SK-N-SH treated with all-trans-retinoic acid at 6 μM for 48 hours (cell line): ENCODE data around the gene LY9.

Experiments
- GLIS3 ChIP-seq: fragments of 250-450 bp; sonication (Bioruptor Pico); IDR thresholded peaks from 2 replicates; pipeline ENCODE4 v1.5.0; 2020; ENCODE audit warnings: mild to moderate bottlenecking, moderate library complexity
- TF ChIP-seq, protein P1 (sequence below): fragments of 250-450 bp; sonication (Bioruptor Pico); IDR thresholded peaks from 2 replicates; pipeline ENCODE4 v1.5.1; 2020; ENCODE audit warnings: low read depth, mild to moderate bottlenecking, moderate library complexity
- TF ChIP-seq, protein P2 (sequence below): fragments of 250-450 bp; sonication (Bioruptor Pico); IDR thresholded peaks from 2 replicates; pipeline ENCODE4 v1.8.0; 2020; ENCODE audit warnings: mild to moderate bottlenecking, moderate library complexity, borderline replicate concordance
- TF ChIP-seq, protein P3 (sequence below): fragments of 250-450 bp; sonication (Bioruptor Pico); IDR thresholded peaks from 2 replicates; pipeline ENCODE4 v1.5.0; 2020; ENCODE audit warnings: mild to moderate bottlenecking, moderate library complexity

DNA sequence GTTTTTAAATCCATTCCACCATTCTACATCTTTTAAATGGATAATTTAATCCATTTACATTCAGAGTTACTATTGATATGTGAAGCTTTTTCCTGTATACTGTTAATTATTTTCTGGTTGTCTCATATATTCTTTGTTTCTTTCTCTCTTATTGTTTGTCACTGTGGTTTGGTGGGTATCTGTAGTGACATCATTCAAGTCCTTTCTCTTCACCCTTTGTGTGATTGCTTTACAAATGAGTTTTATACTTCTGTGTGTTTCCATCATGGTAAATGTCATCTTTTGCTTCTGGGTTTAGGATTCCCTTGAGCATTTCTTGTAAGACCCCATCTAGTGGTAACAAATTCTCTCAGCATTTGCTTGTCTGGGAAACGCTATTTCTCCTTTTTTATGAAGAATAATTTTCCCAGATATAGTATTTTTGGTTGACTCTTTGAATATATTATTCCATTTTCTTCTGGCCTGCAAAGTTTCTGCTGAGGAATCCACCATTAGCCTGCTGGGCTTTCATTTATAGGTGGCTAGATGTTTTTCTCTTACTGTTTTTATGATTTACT is 10.2 kb downstream of the LY9 start:
- TF ChIP-seq, protein P1, sequence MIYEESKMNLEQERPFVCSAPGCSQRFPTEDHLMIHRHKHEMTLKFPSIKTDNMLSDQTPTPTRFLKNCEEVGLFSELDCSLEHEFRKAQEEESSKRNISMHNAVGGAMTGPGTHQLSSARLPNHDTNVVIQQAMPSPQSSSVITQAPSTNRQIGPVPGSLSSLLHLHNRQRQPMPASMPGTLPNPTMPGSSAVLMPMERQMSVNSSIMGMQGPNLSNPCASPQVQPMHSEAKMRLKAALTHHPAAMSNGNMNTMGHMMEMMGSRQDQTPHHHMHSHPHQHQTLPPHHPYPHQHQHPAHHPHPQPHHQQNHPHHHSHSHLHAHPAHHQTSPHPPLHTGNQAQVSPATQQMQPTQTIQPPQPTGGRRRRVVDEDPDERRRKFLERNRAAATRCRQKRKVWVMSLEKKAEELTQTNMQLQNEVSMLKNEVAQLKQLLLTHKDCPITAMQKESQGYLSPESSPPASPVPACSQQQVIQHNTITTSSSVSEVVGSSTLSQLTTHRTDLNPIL = no peak
- no peak for TF ChIP-seq GLIS3
- TF ChIP-seq, protein P2, sequence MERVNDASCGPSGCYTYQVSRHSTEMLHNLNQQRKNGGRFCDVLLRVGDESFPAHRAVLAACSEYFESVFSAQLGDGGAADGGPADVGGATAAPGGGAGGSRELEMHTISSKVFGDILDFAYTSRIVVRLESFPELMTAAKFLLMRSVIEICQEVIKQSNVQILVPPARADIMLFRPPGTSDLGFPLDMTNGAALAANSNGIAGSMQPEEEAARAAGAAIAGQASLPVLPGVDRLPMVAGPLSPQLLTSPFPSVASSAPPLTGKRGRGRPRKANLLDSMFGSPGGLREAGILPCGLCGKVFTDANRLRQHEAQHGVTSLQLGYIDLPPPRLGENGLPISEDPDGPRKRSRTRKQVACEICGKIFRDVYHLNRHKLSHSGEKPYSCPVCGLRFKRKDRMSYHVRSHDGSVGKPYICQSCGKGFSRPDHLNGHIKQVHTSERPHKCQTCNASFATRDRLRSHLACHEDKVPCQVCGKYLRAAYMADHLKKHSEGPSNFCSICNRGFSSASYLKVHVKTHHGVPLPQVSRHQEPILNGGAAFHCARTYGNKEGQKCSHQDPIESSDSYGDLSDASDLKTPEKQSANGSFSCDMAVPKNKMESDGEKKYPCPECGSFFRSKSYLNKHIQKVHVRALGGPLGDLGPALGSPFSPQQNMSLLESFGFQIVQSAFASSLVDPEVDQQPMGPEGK (CRISPR knock-in tag) = no peak
- TF ChIP-seq, protein P3, sequence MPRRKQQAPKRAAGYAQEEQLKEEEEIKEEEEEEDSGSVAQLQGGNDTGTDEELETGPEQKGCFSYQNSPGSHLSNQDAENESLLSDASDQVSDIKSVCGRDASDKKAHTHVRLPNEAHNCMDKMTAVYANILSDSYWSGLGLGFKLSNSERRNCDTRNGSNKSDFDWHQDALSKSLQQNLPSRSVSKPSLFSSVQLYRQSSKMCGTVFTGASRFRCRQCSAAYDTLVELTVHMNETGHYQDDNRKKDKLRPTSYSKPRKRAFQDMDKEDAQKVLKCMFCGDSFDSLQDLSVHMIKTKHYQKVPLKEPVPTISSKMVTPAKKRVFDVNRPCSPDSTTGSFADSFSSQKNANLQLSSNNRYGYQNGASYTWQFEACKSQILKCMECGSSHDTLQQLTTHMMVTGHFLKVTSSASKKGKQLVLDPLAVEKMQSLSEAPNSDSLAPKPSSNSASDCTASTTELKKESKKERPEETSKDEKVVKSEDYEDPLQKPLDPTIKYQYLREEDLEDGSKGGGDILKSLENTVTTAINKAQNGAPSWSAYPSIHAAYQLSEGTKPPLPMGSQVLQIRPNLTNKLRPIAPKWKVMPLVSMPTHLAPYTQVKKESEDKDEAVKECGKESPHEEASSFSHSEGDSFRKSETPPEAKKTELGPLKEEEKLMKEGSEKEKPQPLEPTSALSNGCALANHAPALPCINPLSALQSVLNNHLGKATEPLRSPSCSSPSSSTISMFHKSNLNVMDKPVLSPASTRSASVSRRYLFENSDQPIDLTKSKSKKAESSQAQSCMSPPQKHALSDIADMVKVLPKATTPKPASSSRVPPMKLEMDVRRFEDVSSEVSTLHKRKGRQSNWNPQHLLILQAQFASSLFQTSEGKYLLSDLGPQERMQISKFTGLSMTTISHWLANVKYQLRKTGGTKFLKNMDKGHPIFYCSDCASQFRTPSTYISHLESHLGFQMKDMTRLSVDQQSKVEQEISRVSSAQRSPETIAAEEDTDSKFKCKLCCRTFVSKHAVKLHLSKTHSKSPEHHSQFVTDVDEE = no peak
